Stimulated activated CD4-positive, alpha-beta T cell treated with anti-CD3 and anti-CD28 coated beads, Interleukin-1b, Interleukin-23, amount 100 ng/mL, for 4 hours (primary cell): ENCODE data around the gene IMMT.

Source experiments
- DNase-seq, 2 donors: peaks; one replicate each; pipeline ENCODE4 v3.0.0-alpha.2; 2020; ENCODE audit warnings: low read depth in 2 of 2

The IMMT gene

DNA sequence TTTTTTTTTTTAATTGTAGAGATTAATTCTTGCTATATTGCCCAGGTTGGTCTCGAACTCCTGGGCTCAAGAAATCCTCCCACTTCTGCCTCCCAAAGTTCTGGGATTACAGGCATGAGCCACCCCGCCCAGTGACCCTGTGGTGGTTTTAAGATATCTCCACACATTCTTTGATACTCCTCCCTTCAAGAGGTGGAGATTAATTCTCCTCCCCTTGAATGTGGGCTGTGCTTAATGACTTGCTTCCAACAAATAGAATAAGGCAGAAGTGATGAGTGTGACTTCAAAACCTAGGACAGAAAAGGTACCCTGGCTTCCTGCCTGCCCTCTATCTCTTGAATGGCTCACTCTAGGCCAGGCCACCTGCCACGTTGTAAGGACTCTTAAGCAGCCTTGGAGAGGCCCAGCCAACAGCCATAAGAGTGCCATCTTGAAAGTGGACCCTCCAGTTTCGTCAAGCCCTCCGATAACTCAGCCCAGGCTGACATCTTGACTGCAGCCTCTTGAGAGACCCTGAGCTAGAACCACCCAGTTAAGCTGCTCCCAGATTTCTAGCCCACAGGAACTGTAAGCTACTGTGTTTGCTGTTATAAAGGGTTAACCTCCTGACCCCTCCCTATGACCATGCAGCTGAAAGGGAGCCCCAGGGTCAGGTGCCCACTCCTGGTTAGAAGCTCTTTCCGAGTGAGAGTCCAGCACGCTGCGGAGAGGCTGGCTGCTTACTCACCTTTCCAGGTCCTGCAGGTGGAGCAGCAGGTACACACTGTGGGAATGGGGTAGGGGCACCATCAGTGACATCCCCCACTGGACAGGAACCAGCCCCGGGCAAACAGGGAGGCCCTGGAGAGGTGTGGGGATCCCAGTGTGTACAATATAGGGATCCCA, 31.6 kb upstream of the IMMT start:
- no peak for DNase-seq

DNA sequence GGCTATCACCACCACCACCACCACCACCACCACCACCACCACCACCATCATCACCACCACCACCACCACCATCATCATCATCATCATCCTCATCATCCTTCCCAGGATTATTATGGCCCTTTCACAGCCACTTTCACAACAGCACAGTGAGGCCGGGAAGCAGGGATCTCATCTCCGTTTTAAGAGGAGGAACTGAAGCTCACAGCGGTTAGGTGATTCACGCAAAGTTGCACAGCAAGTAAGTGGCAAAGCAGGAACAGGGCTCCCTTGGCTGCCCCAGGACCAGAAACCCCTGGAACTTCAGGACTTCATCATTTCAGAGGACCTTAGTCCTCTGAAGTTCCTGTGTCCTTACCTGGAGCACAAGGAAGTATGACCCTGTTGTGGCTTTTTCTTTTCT, 30.8 kb upstream of the IMMT start:
- DNase-seq: no peak

DNA sequence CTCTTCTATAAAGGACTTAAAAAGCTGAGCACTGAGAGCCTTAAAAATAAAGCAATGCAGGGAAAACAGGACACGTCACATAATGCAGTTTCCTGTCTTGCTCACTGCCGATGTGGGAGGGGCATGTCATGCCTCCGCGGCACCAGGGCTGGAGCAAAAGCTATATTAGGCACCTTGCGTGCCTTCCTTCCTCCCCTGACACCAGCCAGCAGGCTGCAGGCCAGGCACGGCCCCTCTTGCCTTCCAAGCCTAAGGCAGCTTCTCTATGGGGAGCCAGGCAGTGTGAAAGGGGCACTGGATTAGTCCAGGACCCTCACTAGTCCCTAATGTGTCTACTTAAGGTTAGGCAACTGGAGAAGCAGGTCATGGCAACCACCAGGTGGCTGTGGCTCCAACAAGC, 30.3 kb upstream of the IMMT start:
- peak; percentile 16 to 29 for DNase-seq

DNA sequence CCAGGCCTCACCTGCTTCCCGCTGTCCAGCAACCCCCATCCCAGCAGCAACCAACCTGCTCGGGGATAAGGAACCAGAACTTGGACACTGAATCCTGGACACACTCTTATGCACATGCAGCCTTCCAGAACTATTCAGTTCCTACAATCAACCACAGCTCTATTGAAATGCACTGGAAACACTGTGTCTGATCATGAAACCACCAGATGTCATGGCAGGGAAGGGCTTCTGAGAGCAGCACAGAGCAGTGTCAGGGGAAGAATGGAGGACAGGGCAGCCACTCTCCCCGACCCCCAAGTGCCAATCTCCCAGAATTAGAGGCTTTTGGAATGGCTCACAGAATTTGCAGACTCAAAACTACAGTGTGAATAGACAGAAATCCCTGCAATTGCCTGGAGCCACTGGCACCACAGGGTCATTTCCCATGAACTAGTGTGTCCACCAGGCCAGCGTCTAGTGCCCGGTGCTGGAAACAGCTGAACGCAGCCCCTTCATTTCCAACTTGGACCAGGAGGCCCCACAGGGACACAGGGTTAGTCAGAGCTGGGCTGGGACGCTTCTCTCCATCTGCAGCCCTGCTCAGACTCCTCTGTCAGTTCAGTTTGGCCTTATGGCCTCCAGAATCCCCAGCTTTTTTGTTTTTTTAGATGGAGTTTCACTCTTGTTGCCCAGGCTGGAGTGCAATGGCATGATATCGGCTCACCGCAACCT, 29.5 kb upstream of the IMMT start:
- no peak for DNase-seq

DNA sequence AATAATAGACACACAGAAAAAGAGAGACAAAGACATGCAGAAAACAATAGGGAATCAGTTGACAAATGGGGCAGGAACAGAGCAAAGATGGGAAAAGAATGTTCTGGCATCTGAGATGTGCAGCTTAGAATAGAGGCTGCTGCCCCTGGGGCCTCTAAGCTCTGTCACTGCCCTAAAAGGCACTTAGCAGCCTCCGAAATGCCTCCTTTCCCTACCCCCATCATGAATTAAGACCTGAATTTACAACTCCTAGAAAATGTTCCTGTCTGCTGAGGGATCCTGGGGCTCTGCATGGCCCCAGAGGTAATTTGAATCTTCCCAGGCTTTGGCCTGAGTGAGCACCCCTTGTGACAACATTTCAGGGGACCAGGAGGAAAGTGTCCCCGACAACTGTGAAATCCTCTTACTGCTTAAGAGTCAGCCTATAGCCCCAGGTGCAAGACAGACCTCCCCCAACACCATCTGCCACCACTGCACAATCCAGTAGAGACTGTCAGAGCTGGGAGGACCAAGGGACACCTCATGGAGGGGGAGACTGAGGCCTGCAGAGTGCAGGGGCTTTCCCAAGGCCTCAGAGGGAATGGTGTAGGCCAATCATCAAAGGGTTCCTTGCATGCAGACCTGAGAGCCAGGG, 28.8 kb upstream of the IMMT start:
- no peak for DNase-seq

DNA sequence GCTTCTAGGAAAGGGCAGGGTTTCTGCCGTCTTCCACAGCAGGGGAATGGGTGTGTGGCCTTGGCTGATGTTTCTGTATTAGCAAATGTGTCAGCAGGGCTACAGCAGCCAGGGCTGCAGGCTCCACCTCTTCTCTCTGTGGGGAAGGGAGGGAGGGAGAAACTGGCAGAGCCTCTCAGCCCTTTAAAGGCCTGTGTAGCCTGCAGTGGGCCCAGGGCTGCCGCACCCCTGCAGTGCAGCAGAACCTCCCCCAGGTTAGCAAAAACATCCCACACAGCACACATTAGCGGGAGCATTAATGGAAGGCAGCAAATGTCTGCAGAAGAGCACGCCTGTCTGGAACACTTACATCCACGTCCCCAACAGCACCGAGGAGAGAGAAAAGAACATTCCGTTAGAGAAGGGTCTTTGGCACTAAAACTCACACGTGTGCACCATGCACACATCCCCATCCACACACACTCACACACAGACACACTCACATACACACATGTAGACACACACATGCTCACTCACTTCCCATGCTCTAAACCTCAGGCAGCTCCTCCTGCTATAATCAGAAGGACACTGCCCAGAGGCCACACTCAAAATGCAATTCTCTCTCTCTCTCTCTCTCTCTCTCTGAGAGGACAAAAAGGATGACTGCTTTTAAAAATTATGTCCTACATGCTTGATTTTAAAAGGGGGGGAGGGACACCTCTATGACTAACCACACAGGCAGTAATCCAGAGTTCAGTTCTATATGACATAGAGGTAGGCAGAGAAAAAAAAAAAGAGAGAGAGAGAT, 28.1 kb upstream of the IMMT start:
- DNase-seq: no peak

DNA sequence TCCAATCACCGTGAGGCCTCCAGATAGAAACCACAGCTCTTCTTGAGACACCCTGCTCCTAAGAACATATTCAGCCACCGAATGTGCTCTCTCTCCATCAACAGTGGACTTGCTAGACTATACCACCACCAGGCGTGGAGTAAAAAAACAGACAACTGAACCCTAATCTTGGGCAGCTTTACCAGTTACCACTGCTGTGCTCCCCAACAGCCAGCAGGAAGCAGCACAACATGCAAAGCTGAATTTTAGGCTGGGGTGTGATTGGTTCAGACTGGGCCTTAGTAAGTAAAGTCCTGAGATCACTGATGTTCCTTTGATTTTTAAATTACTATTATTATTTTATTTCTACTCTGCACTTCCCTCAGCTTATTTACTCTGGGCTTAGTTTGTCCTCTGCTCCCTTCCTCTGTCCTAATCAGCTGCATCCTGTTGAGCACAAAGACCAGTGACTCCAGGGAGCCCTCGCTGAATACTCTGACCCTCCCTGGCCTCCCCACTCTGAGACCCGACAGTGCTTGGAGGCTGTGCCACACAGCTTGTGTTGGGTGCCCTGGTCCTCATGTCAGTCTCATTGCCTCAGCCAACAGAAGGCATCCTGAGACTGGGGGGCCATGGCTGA, 25.9 kb upstream of the IMMT start:
- peak; percentile 29 to 47 for DNase-seq

DNA sequence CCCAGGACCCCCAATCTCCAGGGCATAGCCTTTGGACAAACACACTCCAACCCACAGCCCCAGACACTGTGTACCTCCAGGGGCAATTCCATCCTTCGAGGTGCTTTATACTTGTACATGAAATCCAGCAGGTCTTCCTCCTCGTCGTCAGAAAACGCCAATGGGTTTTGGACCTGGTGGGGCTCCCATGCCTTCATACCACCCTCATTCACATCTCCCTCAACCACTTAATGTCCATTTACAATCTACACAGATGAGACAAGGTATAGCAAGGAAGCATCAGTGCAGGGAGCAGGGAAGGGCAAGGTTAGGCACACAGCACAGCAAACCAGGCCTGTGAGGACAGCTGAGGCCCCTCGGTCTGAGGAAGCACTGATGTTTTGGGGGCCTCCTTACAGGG, 24.6 kb upstream of the IMMT start:
- DNase-seq: no peak

DNA sequence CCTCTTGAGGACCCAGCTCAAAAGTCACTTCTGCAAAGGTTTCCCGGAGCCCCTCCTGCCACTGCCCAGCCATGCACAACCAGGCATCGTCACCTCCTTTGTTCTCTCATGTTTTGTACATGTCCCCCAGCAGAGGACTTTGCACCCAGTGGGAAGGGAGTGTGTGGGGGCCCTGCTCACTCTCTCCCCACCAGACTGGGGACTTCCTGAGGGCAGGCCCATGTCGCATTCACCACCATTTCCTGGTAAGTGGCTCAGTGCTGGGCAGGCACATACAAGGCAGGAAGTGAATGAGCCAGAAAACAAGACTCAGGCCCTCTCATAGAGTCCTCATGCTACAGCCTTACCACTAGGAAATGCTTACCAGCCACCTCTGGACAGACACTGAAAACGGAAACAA, 22.9 kb upstream of the IMMT start:
- no peak for DNase-seq

DNA sequence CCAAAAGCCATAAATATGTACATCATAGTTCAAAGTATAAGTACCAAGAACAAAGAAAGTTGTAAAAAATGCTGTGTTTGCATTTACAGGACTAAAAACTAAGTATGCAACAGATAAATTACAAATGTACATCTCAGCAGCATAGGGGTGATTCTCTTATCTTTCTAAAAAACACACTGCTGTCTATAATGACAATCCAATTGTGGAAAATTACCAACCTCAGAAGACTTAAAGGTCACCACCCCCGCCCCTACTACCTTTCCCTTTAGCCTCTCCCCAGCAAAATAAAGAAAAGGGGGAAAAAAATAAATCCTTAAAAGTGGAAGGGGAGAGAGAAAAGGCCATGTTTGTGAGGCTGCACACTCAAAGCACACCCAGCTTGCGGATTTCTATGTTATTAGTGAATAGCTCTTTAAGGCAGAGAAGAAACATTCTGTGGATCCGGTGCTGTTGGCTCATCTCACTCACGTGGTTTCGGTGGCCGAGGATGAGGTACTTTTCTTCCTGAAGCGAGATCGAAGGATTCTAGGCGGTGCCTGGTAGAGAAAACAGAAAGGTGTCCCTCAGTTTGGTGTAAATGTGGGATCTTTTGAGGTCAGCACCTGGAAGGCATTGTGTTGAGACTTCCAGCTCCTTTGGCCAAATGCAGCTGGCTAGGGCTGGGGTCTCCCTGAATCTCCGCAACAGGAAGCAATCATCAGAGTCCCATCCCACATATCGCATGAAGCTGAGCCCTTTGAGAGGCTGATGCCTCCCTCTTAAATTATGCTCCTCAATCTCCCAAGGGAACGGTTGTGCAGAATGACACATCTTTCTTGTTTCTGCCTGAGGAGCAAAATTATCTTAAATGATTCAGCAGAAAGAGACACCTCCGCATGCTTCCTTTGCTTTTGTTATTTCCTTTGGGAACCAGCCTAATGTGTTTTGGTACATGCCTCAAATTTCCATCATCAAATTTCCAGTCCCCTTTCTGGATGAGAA, 21.6 kb upstream of the IMMT start:
- DNase-seq: no peak

DNA sequence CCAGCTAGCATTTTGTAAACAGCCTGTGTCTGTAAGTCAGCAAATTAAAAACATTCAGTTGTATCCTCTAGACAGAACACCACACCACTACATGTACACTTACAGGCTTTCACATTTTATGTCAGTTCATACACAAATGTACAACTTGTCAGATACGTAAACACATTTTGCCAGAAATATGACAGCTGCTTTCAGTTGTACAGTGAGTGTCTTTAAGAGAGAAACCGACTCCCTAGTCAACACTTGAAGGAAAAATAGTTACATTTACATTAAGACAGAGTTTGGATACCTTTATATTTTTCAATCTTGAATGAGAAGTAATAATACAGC, 19.2 kb upstream of the IMMT start:
- no peak for DNase-seq

DNA sequence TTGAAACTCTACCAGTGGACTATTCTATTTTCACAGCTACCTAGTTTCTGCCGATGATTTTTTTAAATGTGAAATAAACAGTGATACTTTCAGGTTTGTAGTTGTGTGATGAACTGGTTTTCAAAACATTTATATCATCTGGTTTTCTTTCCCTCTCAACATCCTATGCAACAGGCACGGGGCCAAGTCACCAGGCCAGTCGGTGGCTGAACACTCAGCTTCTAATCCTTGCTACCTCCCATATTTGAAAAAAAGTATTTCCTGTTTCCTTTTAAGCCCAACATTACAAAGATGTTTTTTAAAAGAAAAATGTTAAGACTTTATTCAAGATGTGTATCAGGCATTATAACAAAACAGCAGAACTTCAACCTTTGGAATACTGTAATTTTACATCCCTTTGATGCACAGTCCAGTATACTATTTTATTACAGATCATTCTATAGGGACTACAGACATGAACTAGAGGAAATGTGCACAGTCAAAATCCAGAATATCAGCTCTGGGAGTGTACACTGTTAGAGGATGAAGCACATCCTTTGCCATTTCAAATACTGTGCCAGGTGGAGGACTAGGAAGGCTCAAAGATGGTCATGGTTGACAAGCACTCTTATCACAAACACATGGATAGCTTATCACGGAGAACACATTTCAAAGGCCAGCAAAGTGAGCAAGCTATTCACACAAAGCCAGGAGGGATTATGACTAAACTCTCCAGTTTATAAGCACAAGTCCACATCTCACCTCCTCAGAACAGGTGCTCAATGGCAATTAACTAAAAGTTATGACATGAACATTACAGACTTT, 18.6 kb upstream of the IMMT start:
- no peak for DNase-seq

DNA sequence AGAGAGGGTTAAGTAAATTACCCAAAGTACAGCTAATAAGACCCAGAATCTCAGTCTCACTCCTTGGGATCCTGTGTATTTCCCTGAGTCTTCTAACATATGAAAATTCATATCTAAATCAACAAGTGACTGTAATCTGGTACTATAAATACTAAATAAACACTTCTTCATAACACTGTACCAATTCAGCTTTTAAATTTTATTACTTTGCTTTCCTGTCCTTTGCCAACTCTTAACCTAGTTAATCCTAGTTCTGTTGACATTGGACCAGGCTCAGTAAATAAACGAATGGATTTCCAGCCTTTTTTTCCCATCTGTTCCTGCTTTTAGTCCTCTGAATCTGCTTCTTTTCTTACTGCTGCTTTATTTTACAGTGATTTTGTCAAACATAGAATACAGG, 17.8 kb upstream of the IMMT start:
- DNase-seq: no peak

DNA sequence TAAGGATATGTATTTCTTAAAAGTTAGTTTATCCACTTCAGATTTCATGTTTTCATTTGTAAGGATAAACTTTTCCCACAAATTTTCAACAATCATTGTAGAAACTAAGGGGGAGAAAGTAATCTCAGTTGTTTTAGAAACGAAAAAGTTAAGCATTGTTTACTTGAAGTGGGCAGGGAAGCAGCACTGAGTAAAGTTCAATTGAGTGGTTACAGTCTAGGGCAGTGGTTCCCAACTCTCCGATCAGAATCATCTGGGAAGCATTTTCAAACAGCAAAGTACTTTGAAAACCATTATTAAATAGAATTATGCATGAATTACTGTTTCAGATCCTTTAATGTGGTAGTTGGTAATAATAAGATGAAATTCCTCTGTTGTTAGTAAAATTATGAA, 16.5 kb upstream of the IMMT start:
- DNase-seq: no peak

DNA sequence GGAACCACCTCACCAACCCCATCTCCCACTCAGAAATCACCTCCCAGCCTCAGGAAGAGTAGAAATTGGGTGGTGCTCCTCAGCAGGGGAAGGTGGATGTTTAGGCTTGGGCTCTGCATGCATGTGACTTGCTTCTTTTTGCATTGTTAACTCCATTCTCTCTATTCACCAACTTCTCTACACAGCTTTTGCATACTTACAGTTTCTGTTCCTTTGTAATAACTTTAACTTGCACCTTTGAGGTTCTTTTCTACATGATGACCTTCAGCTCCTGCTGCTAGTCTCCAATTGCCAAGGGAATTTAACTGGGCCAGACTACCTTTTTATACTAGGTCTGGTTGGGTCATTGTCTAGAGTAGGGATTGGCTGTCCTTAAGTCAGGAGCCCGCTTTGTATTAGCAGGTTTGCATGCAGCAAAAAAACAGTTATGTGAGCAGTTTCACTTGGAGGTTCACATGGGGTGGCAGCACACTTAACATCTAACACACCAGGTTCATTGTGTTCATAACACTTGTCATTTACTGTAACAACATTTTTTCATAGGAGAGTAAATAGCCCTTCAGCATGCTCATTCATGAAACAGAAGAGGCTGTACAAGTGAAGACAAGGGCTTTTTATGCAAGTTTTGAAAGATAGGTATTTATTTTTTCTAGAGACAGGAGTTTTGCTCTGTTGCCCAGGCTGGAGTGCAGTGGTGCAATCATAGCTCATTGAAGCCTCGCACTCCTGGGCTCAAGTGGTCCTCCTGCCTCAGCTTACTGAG, 16.0 kb upstream of the IMMT start:
- DNase-seq: no peak

DNA sequence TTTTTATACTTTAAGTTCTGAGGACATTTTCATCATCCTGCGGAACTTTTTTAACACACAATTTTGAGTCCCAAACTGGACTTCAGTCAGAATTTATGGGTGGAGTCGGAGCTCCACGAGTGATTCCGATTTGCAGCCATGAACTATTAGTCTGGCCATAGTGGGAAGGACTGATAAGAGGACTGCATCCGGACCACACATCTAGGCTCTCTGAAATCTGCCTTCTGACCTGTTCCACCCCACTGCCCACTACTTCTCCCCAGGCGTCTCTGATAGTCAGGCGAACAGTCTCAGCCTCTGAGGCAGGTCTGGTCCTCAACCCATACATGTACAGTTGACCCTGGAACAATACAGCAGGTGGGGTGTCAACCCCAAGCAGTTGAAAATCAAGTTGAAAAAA, 9.2 kb upstream of the IMMT start:
- DNase-seq: no peak

DNA sequence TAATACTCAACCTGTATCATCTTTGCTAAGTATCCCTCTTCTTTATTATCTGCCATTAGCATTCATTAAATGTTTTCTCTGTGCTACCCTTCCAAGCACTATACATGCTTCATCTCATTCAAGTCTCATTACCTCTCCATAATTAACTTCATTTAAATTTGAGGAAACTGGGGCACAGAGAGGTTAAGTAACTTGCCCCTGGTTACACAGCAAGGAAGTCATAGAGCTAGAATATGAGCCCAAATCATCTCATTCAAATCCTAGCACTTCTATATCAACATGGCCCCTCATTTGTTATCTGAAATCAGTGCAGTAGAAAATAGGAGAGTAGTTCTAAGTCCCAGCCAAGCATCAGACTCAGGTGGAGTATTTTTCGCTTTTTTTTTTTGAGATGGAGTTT, 8.4 kb upstream of the IMMT start:
- no peak for DNase-seq

DNA sequence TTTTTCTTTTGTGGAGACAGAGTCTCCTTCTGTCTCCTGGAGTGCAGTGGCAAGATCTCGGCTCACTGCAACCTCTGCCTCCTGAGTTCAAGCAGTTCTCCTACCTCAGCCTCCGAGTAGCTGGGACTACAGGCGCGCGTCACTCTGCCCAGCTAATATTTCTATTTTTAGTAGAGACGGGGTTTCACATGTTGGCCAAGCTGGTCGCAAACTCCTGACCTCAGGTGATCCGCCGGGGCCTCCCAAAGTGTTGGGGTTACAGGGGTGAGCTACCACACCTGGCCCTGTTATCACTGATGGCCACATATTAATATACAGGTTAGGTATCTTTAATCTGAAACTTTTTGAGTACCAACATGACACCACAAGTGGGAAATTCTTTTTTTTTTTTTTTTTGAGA, 7.4 kb upstream of the IMMT start:
- no peak for DNase-seq

DNA sequence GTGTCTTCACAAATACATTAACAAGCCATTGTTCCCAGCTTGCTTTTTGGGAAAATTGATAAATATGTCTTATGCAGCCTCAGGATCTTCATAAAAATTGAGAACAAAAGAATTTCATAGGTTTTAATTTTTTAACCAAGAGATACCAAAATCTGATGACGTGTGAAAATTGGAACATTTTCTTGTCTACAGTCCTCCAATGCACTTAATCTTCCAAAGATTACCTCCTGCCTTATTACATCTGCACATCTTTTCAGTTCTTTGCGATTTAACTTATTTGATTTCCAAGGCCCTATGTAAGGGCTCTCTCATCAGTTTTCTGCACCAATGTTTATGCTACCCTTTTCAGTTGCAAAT, 7.1 kb upstream of the IMMT start:
- DNase-seq: no peak
